Body of pancreas (tissue), 4 donors: Measurements from ENCODE around the gene KRT74. TPM values are rescaled to one million over a fixed set of nuclear protein-coding genes. Genes with fewer than 3 reads are reported as not detected.

Experiments used
- ATAC-seq: fragments of 150-250 bp; one replicate; pipeline ENCODE4 v1.9.1; 2016
- DNase-seq, 4 donors: peaks; one replicate each; pipeline ENCODE4 v3.0.0-alpha.2; 2019
- H3K27ac ChIP-seq, 4 donors: fragments of 200-600 bp; sonication (generic); 1 replicate in 3 of 4; 2 replicates in 1 of 4; pipeline versions ENCODE4 v1.5.1 to v1.6.1; 2016 to 2019; ENCODE audit warnings: mild to moderate bottlenecking in 1 of 4, mixed read lengths in 1 of 4, moderate library complexity in 1 of 4
- H3K27me3 ChIP-seq, 2 donors: fragments of 200-600 bp; sonication (generic); one replicate each; pipeline ENCODE4 v1.6.0; 2016; ENCODE audit warnings: mild to moderate bottlenecking in 1 of 2
- H3K36me3 ChIP-seq, 2 donors: fragments of 200-600 bp; sonication (generic); replicated peaks in 1 of 2; 2 replicates each; pipeline ENCODE4 v1.5.1; 2016; ENCODE audit warnings: low read depth in 2 of 2; ENCODE audit not compliant: insufficient read depth in 1 of 2
- H3K4me1 ChIP-seq: fragments of 200-600 bp; sonication (generic); one replicate; pipeline ENCODE4 v1.6.0; 2016
- H3K4me3 ChIP-seq, 2 donors: fragments of 200-600 bp; sonication (generic); 1 replicate in 1 of 2; 2 replicates in 1 of 2; pipeline ENCODE4 v1.5.1; 2016 to 2019
- H3K9me3 ChIP-seq, 3 donors: fragments of 200-600 bp; sonication (generic); 1 replicate in 2 of 3; 2 replicates in 1 of 3; pipeline ENCODE4 v1.5.1; 2016
- POLR2A ChIP-seq, 3 donors: fragments of 450-650 bp; IDR thresholded peaks; one replicate each; pipeline ENCODE4 v1.6.1; 2016; ENCODE audit warnings: antibody characterized with exemption in 3 of 3, mild to moderate bottlenecking in 2 of 3
- WGBS, 2 donors: methylation state at CpG; one replicate each; pipeline ENCODE4 v1.1.5; 2017; 5-methylcytosine and 5-hydroxymethylcytosine counted together
- intact Hi-C: fragments of 100-400 bp; cut with DNase I; formaldehyde crosslinking; loops from one replicate; pipeline ENCODE4 v1.15.1; 2023
- total RNA-seq, 2 donors: library from RNA; depleted of rRNA; stranded (reverse); fragments of >200 nt; gene quantifications; one replicate each; pipeline ENCODE4 v1.1.0, GENCODE V29; 2016
- TF ChIP-seq, protein P1 (sequence below), 7 experiments: fragments of 450-650 bp in 4 of 7; fragments of 200-600 bp in 3 of 7; sonication (generic) in 3 of 7; IDR thresholded peaks; one replicate each; pipeline ENCODE4 v1.5.1; 2016 to 2019; ENCODE audit warnings: antibody characterized with exemption in 7 of 7

The KRT74 gene
- total RNA-seq, 2 donors from 2014 or later = not detected

DNA sequence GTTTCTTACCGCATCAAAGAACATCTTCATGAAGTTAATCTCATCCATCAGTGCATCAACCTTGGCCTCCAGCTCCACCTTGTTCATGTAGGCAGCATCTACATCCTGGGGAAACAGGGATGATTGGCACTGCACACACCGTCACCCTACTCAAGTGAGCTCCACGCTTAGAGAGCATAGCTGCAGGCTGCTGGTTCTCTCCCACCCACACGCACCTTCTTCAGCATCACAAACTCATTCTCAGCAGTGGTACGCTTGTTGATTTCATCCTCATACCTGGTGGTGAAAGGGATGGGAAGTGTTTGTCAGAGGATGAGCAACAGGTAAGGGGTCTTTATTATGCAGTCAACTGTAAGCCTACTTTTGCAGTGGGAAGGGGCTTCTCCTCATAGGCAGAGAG is 55.8 kb downstream of the KRT74 start:
- no peaks in the 10 kb centered on the region for H3K27me3 ChIP-seq
- H3K4me3 ChIP-seq = no peak overlapping the region
- peaks cover 25% of the 10 kb centered on the region for H3K4me1 ChIP-seq
- H3K9me3 ChIP-seq = no peaks in the 10 kb centered on the region
- TF ChIP-seq, protein P1, sequence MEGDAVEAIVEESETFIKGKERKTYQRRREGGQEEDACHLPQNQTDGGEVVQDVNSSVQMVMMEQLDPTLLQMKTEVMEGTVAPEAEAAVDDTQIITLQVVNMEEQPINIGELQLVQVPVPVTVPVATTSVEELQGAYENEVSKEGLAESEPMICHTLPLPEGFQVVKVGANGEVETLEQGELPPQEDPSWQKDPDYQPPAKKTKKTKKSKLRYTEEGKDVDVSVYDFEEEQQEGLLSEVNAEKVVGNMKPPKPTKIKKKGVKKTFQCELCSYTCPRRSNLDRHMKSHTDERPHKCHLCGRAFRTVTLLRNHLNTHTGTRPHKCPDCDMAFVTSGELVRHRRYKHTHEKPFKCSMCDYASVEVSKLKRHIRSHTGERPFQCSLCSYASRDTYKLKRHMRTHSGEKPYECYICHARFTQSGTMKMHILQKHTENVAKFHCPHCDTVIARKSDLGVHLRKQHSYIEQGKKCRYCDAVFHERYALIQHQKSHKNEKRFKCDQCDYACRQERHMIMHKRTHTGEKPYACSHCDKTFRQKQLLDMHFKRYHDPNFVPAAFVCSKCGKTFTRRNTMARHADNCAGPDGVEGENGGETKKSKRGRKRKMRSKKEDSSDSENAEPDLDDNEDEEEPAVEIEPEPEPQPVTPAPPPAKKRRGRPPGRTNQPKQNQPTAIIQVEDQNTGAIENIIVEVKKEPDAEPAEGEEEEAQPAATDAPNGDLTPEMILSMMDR (IDR thresholded peaks at IDR 0.05) = no peak
- TF ChIP-seq POLR2A (IDR thresholded peaks at IDR 0.05) = no peak
- H3K27ac ChIP-seq = no peak overlapping the region
- intact Hi-C loops = loop anchor here (10.0 kb wide), 1 partner anchor 363 kb away; no protein-coding TSS in a partner anchor
- H3K36me3 ChIP-seq = no peaks in the 10 kb centered on the region
- no peak for ATAC-seq
- 89 to 100% methylated on average over 5 of the region's 5 CpGs for WGBS, 2 donors
- no peak for DNase-seq

GRCh38 chr12:52517005-52517835 is 56.4 kb downstream of the KRT74 start:
- Histone ChIP-seq H3K36me3 (no peaks in the 10 kb centered on the region), H3K4me3 (no peak overlapping the region), H3K4me1 (peaks cover 18% of the 10 kb centered on the region), H3K27ac (no peak overlapping the region), H3K9me3 (no peaks in the 10 kb centered on the region), H3K27me3 (no peaks in the 10 kb centered on the region)
- WGBS, 2 donors = 89 to 94% methylated on average over 13 to 14 of the region's 14 CpGs
- intact Hi-C loops = loop anchor here (10.0 kb wide), 1 partner anchor 362 kb away; no protein-coding TSS in a partner anchor
- DNase-seq = no peak
- no peak for ATAC-seq
- TF ChIP-seq POLR2A (IDR thresholded peaks at IDR 0.05) = no peak
- TF ChIP-seq, protein P1 (IDR thresholded peaks at IDR 0.05) = no peak

- WGBS, 2 donors = 79 to 84% methylated on average over 15 of the region's 15 CpGs
- Histone ChIP-seq H3K9me3 (no peaks in the 10 kb centered on the region), H3K36me3 (no peaks in the 10 kb centered on the region), H3K27ac (peak overlapping the region in 1 of 4 donors; percentile 28), H3K4me3 (no peak overlapping the region), H3K27me3 (no peaks in the 10 kb centered on the region), H3K4me1 (peaks cover 8% of the 10 kb centered on the region)
- no peak for DNase-seq
- TF ChIP-seq, protein P1 (IDR thresholded peaks at IDR 0.05) = no peak
- no peak for TF ChIP-seq POLR2A (IDR thresholded peaks at IDR 0.05)
- ATAC-seq = peak; percentile 45
- intact Hi-C loops = loop anchor here (10.0 kb wide), 1 partner anchor 361 kb away; no protein-coding TSS in a partner anchor
Measured at GRCh38 chr12:52515927-52516831, 57.5 kb downstream of the KRT74 start.

Other genes with a start within 250 kb of the KRT74 start
- not detected for gene KRT85, start 206.4 kb downstream of the KRT74 start, total RNA-seq
- not detected for gene KRT84, start 188.2 kb downstream of the KRT74 start, total RNA-seq
- not detected for gene KRT82, start 167.5 kb downstream of the KRT74 start, total RNA-seq
- gene KRT75, start 139.5 kb downstream of the KRT74 start, total RNA-seq = not detected
- gene KRT6B, start 121.7 kb downstream of the KRT74 start, total RNA-seq = not detected
- not detected for gene KRT6C, start 100.0 kb downstream of the KRT74 start, total RNA-seq
- gene KRT6A, start 80.6 kb downstream of the KRT74 start, total RNA-seq = not detected
- 1 to 10 TPM in 1 of 2 donors, under 1 TPM in 1; 0.52 to 2.0 TPM for gene KRT5, start 53.4 kb downstream of the KRT74 start, total RNA-seq
- not detected for gene KRT71, start 20.7 kb downstream of the KRT74 start, total RNA-seq
- gene KRT72, start 27.6 kb upstream of the KRT74 start, total RNA-seq = not detected
- gene KRT73, start 44.7 kb upstream of the KRT74 start, total RNA-seq = 1 to 10 TPM in 1 of 2 donors, not detected in 1; 1.3 TPM
- gene KRT2, start 78.4 kb upstream of the KRT74 start, total RNA-seq = not detected
- gene KRT1, start 106.6 kb upstream of the KRT74 start, total RNA-seq = not detected
- not detected for gene KRT77, start 129.7 kb upstream of the KRT74 start, total RNA-seq
- gene KRT76, start 203.5 kb upstream of the KRT74 start, total RNA-seq = not detected
- not detected for gene KRT3, start 222.3 kb upstream of the KRT74 start, total RNA-seq
- under 1 TPM in 1 of 2 donors, not detected in 1; 0.52 TPM for gene KRT4, start 240.3 kb upstream of the KRT74 start, total RNA-seq